ENCODE measurements around the gene RNF133.

DNA sequence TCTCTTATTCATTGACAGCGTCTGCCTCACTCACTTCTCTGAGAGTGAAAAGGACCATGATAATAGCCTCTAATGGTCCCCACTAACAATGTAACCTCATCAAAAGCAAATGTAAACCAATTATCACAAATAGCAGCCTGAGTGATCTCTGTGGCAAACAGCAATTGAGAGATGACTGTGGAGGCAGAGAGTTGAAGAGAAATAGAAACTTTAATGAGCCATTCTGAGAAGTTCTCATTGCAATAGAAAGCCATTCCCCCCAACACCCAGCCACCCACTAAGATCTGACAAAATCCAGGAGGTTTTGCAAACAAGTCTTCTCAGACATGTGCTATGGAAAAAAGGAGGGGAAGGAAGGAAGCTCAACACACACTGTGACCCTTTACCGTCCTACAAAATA lies 48.0 kb upstream of the RNF133 start:
- TF ChIP-seq POLR2A (IDR thresholded peaks at IDR 0.05), result no peak
- TF ChIP-seq, protein P1, sequence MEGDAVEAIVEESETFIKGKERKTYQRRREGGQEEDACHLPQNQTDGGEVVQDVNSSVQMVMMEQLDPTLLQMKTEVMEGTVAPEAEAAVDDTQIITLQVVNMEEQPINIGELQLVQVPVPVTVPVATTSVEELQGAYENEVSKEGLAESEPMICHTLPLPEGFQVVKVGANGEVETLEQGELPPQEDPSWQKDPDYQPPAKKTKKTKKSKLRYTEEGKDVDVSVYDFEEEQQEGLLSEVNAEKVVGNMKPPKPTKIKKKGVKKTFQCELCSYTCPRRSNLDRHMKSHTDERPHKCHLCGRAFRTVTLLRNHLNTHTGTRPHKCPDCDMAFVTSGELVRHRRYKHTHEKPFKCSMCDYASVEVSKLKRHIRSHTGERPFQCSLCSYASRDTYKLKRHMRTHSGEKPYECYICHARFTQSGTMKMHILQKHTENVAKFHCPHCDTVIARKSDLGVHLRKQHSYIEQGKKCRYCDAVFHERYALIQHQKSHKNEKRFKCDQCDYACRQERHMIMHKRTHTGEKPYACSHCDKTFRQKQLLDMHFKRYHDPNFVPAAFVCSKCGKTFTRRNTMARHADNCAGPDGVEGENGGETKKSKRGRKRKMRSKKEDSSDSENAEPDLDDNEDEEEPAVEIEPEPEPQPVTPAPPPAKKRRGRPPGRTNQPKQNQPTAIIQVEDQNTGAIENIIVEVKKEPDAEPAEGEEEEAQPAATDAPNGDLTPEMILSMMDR (IDR thresholded peaks at IDR 0.05), result no peak
